PC-9 (cell line): Measurements from ENCODE around the gene GNGT1. TPM values are rescaled to one million over a fixed set of nuclear protein-coding genes. Genes with fewer than 3 reads are reported as not detected.

Source experiments
- BruUV-seq: library from RNA; stranded (reverse); fragments of 400-500 nt; replicated peaks from 2 replicates; lab custom pipeline; 2021; lab: Mats Ljungman, UMichigan
- CTCF ChIA-PET: fragments of 300-600 bp; sonication (Branson Sonifier 250); formaldehyde crosslinking; loops from one replicate; lab custom pipeline; 2022; ENCODE audit warnings: antibody characterized with exemption; lab: Charles Lee
- POLR2A ChIA-PET: fragments of 300-600 bp; sonication (Branson Sonifier 250); formaldehyde crosslinking; loops from one replicate; lab custom pipeline; 2022; ENCODE audit warnings: antibody characterized with exemption; ENCODE audit not compliant: unreplicated experiment; lab: Charles Lee
- DNase-seq, 2 experiments: peaks; one replicate each; pipeline versions ENCODE4 v3.0.0 to v3.0.0-alpha.2; 2015 to 2022; ENCODE audit warnings: mixed read lengths in 1 of 2
- H2AFZ ChIP-seq: fragments of 200-600 bp; sonication (generic); 2 replicates; pipeline ENCODE4 v1.8.1; 2017; ENCODE audit warnings: antibody characterized with exemption
- H3F3A ChIP-seq: fragments of 200-600 bp; sonication (generic); 2 replicates; pipeline ENCODE4 v1.8.1; 2017; ENCODE audit warnings: antibody characterized with exemption, mild to moderate bottlenecking, low read depth; ENCODE audit not compliant: insufficient read depth
- H3K27ac ChIP-seq: fragments of 200-600 bp; sonication (generic); 2 replicates; pipeline ENCODE4 v1.6.1; 2016; ENCODE audit warnings: mixed run types
- H3K27me3 ChIP-seq: fragments of 200-600 bp; sonication (generic); 2 replicates; pipeline ENCODE4 v1.6.1; 2016; ENCODE audit warnings: low read depth, mixed run types; ENCODE audit not compliant: insufficient read depth
- H3K36me3 ChIP-seq: fragments of 200-600 bp; sonication (generic); 2 replicates; pipeline ENCODE4 v1.6.1; 2016; ENCODE audit warnings: low read depth, mixed run types
- H3K4me1 ChIP-seq: fragments of 200-600 bp; sonication (generic); replicated peaks from 2 replicates; pipeline ENCODE4 v1.6.1; 2016; ENCODE audit warnings: mixed run types; ENCODE audit not compliant: insufficient read depth
- H3K4me2 ChIP-seq: fragments of 200-600 bp; sonication (generic); 2 replicates; pipeline ENCODE4 v1.6.1; 2017; ENCODE audit warnings: mixed run types
- H3K4me3 ChIP-seq: fragments of 200-600 bp; sonication (generic); 2 replicates; pipeline ENCODE4 v1.6.1; 2016; ENCODE audit warnings: mixed run types
- H3K79me2 ChIP-seq: fragments of 200-600 bp; sonication (generic); 2 replicates; pipeline ENCODE4 v1.6.1; 2017; ENCODE audit warnings: low read depth, mixed run types
- H3K9me2 ChIP-seq: fragments of 200-600 bp; sonication (generic); 2 replicates; pipeline ENCODE4 v1.8.1; 2017; ENCODE audit warnings: mild to moderate bottlenecking; ENCODE audit not compliant: insufficient read depth
- H3K9me3 ChIP-seq: fragments of 200-600 bp; sonication (generic); 2 replicates; pipeline ENCODE4 v1.8.1; 2016; ENCODE audit warnings: low read depth; ENCODE audit not compliant: insufficient read depth
- H4K20me1 ChIP-seq: fragments of 200-600 bp; sonication (generic); 2 replicates; pipeline ENCODE4 v1.8.1; 2017; ENCODE audit not compliant: insufficient read depth
- CTCF ChIP-seq: fragments of 200-600 bp; sonication (generic); conservative IDR thresholded peaks from 2 replicates; pipeline ENCODE4 v1.6.1; 2017; ENCODE audit warnings: mixed run types, antibody characterized with exemption, mild to moderate bottlenecking, moderate library complexity
- EZH2 ChIP-seq: fragments of 200-600 bp; sonication (generic); IDR thresholded peaks from 2 replicates; pipeline ENCODE4 v1.8.0; 2017; ENCODE audit warnings: antibody characterized with exemption, low read depth
- intact Hi-C: fragments of 100-400 bp; cut with micrococcal nuclease; formaldehyde crosslinking; loops from one replicate; pipeline ENCODE4 v1.10.0; 2022; ENCODE audit not compliant: unreplicated experiment
- total RNA-seq: library from RNA; stranded (reverse); gene quantifications from 2 replicates; pipeline ENCODE4 v1.2.3, GENCODE V29; 2021

Gene GNGT1
- total RNA-seq, 1 experiment from 2014 or later, result not detected

DNA sequence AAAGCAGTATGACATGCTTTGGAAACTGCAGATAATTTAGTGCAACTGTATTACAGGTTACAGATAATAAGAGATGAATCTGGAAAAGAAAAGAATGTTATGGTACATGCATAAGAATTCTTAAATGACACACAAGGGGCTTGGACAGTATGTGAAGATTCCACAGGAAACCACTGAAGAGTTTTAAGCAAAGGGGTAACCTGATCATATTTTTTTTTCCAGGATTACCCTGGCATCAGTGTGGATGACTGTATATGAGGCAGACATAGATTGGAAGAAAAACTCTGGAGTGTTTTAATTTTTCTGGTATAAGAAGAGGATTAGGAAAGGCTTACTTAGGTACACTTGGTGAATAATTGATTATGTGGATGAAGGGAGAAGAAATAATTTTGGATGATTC is 23.9 kb upstream of the GNGT1 start:
- BruUV-seq, result no TSS peak
- no peak overlapping the region for H2AFZ ChIP-seq
- intact Hi-C loops, result loop anchor here (10.0 kb wide), 1 partner anchor 638 kb away; no protein-coding TSS in a partner anchor
- no peak overlapping the region for H3K4me2 ChIP-seq
- peaks cover 9% of the 10 kb centered on the region for H3K9me3 ChIP-seq
- H3K9me2 ChIP-seq, result no peaks in the 10 kb centered on the region; the same call in 1 of the 2 replicates
- H4K20me1 ChIP-seq, result no peaks in the 10 kb centered on the region
- ChIA-PET POLR2A (no interaction called here), CTCF (no interaction called here)
- no peak overlapping the region for H3K4me3 ChIP-seq
- H3K27me3 ChIP-seq, result no peaks in the 10 kb centered on the region
- no peak for TF ChIP-seq CTCF
- TF ChIP-seq EZH2, result no peak
- no peaks in the 10 kb centered on the region for H3K4me1 ChIP-seq
- no peaks in the 10 kb centered on the region for H3K79me2 ChIP-seq
- no peak overlapping the region for H3K27ac ChIP-seq
- no peak for DNase-seq
- 0 out of 2 replicates have a peak, but pooled peaks cover under 1% of the 10 kb centered on the region for H3K36me3 ChIP-seq
- H3F3A ChIP-seq, result no peaks in the 10 kb centered on the region

DNA sequence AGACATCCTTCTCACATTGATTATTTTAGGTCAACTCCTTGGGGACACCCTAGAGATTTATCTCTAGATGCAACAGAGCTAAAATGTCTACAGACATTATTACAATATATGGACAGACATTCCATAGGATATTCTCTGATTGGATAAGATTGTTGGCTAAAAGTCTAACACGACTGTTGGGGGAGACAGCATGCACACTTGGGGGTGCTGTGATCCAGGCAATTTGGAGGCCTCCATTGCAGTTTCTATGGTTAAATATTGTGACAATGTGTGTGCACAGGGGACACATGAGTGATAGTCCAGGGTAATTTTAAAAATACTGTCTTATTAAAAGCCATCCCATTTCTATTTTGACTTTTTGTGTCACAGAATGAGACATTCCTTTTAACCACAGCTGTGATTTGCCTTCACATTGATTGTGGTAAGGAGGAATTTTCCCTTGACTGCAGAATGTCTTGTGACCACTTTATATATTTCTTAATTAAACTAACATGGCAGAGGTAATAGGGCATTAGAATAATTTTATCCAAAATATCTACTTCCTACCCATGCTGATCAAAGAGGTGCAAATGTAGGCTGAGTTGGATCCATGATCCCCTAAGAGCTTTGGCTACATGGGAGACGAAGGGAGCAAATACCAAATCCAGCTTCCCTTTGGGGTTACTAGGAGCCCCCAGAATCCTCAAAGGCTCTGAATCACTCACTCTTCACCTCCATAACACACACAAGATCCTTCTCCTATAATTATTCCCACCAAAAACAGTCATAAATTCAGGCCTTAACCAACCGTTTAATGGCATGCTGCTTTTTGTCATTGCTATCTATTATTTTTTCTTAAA is 23.1 kb upstream of the GNGT1 start:
- Histone ChIP-seq H4K20me1 (no peaks in the 10 kb centered on the region), H3K27me3 (no peaks in the 10 kb centered on the region), H3K9me3 (peaks cover 9% of the 10 kb centered on the region), H3K4me1 (no peaks in the 10 kb centered on the region), H3F3A (no peaks in the 10 kb centered on the region), H3K4me3 (no peak overlapping the region), H3K4me2 (no peak overlapping the region), H3K9me2 (no peaks in the 10 kb centered on the region), H3K27ac (no peak overlapping the region), H3K36me3 (0 out of 2 replicates have a peak, but pooled peaks cover 7% of the 10 kb centered on the region), H2AFZ (no peak overlapping the region), H3K79me2 (no peaks in the 10 kb centered on the region)
- intact Hi-C loops, result loop anchor here (10.0 kb wide), 1 partner anchor 638 kb away; no protein-coding TSS in a partner anchor
- no peak for TF ChIP-seq EZH2
- no peak for TF ChIP-seq CTCF
- no peak for DNase-seq
- CTCF ChIA-PET, result no interaction called here
- no TSS peak for BruUV-seq
- POLR2A ChIA-PET, result no interaction called here

DNA sequence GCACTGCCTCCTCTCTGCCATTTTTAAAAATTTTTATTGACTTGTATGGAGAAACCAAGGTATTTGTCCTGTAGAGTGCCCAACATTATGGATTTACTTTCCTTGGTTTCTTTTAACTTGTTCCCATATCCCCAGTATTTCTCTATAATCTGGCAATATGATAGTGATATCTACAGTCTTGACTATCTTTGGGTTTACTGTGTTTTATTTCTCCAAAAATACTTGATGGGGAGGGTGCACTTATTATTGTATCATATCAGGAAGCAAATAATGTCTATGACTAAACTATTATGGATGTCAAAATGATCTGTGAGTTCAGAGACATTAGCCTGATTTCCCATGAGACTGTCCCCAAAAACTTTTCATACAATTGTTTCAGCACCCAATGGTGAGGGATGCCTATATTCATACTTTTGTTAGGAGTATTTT is 22.4 kb upstream of the GNGT1 start:
- Histone ChIP-seq H3F3A (no peaks in the 10 kb centered on the region), H3K4me3 (no peak overlapping the region), H3K27ac (no peak overlapping the region), H2AFZ (no peak overlapping the region), H3K9me2 (no peaks in the 10 kb centered on the region), H3K79me2 (no peaks in the 10 kb centered on the region), H3K9me3 (peaks cover 9% of the 10 kb centered on the region), H3K36me3 (0 out of 2 replicates have a peak, but pooled peaks cover 7% of the 10 kb centered on the region), H3K4me2 (no peak overlapping the region), H4K20me1 (no peaks in the 10 kb centered on the region), H3K4me1 (peaks cover 2% of the 10 kb centered on the region), H3K27me3 (no peaks in the 10 kb centered on the region)
- TF ChIP-seq CTCF (no peak), EZH2 (no peak)
- intact Hi-C loops, result loop anchor here (10.0 kb wide), 1 partner anchor 639 kb away; no protein-coding TSS in a partner anchor
- POLR2A ChIA-PET, result no interaction called here
- no TSS peak for BruUV-seq
- CTCF ChIA-PET, result no interaction called here
- no peak for DNase-seq
